Right ventricle myocardium inferior (tissue), 1 donor: ENCODE data around the gene UFM1. TPM values are rescaled to one million over a fixed set of nuclear protein-coding genes. Genes with fewer than 3 reads are reported as not detected.
"Not testable (repeated sequence)": the region's sequence is repeated elsewhere in the genome, so short reads cannot be mapped to it uniquely, and the experiment has no call there.

ENCODE experiments used
- ATAC-seq: fragments of 200-7000 bp; cut with Tn5 transposase; one replicate; pipeline ENCODE4 v1.9.1; 2020; ENCODE audit warnings: mild to moderate bottlenecking, moderate library complexity
- DNase-seq: peaks from one replicate; pipeline ENCODE4 v3.0.0; 2021; ENCODE audit errors: missing footprints
- intact Hi-C: fragments of 100-400 bp; cut with DNase I; formaldehyde crosslinking; loops from one replicate; pipeline ENCODE4 v1.11.0; 2022
- long read RNA-seq: library from polyadenylated mRNA; unstranded; transcript quantifications from one replicate; pipeline ENCODE4 v2.0.0, GENCODE V29; 2021
- total RNA-seq: library from RNA; stranded (reverse); fragmentation: NEBNext Ultra II Directional; extraction: Animal tissue kit (Norgen Biotek cat#: 25700); gene quantifications from one replicate; pipeline ENCODE4 v1.2.1, GENCODE V29; 2021
- donor health status: DM: no; HTN: yes; CAD: no; lungs with severe emphysema.

Gene UFM1
- total RNA-seq = 26.3 TPM
- long read RNA-seq, transcript UFM1-201 (6 exons, 3,138 nt) = major isoform, 16 of 26 reads
- long read RNA-seq, partial matches to known transcripts = 3 of 26 reads
- long read RNA-seq, other reads (novel, unspliced or antisense) = 6 of 26 reads

DNA sequence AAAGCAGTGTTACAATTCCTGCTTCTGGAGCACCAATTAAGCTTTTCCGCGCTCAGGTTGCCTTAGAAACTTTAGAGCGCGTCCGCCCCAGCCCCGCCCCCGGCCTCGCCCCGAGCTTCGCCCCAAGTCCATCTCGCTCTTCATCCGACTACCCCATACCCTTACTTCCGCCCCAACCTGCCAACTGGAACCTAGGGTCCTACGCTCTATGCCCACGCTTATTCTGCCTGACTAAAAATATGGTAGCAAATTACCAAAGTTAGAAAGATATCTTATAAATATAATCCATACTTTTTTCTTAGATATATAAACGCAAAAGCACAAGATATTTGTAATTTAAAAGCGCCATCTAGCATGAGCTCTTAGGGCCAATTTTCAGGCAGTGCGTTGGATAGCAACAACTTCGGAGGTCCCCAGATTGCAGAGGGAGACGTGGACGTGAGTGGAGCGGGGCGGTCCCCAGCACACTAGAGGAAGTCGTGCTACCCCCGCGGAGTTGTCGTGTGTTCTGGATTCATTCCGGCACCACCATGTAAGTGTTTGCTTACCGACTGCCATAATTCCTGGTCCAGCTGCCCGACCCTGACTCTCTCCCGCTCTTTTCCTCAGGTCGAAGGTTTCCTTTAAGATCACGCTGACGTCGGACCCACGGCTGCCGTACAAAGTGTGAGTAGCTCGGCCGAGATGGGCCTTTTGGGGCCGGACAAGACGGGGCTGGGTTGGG is at the start of gene UFM1:
Gene UFM1 (plus strand): TSS at position 462 of the 724 bp plus-strand sequence. CDS start 69 bp downstream, at position 531.
- ATAC-seq (peak; percentile 100), DNase-seq (peak; percentile 94)
- intact Hi-C loops = no loop called here

DNA sequence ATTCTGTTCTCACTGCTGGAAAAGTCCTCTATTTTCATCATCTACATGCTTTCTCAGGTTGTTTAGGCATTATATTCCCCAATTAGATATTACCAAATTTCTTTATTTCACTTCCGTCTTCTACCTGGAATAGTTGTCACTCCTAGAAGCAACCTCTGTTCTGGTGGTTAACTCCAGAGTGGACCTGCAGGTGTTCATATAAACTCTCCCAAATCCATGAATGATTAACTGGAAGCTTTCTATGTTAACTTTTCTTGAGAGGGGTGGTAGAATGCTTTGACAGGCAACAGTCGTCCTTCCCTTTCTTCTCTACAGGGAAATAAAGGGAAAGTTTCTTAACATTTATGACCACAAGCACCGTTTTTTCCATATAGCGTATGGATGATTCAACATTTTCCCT is 48.4 kb upstream of the UFM1 start:
- DNase-seq = no peak
- no peak for ATAC-seq
- intact Hi-C loops = no loop called here

DNA sequence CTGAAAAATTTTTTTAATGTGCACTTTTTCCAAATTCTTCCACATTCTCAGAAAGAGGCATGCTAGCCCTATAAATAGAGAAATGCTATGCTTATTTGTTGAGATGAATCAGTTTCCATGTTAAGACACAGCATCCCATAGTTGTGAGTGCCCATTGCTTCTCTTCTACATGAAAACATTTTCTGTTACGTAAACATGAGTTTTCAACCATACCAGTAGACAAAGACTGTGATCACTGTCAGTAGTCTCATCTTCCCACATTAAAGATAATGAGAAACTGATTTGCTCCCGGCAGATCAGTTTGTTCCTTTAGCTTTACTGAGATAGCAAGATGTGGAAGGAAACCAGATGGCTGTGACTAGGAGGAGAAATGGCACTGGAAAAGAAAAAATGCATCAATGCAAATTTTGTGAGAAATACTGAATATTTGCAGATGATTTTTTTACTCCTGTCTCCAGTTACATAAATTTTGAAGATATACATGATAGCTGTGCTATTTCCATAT is 45.8 kb upstream of the UFM1 start:
- no peak for ATAC-seq
- intact Hi-C loops = no loop called here
- no peak for DNase-seq

DNA sequence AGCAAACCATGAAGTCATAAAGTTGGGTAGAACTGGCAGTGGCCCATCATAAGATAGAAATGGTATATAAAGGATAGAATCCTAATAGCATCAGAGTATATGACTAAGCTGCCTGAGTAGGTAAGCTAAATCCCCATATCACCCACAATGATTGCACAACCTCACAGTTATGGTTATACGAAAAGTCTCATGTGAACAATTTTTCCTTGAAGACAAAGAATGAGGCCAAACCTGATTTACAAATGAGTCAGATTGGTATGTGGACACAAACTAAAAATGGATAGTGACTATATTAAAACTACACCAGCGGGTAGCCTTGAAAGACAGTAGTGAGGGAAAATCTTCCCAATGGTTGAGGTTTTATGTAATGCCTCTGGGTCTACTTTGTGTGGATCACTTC is 40.9 kb upstream of the UFM1 start:
- no peak for DNase-seq
- intact Hi-C loops = no loop called here
- no peak for ATAC-seq

GRCh38 chr13:38309397-38309796 is 40.3 kb upstream of the UFM1 start:
- DNase-seq = no peak
- intact Hi-C loops = no loop called here
- no peak for ATAC-seq

DNA sequence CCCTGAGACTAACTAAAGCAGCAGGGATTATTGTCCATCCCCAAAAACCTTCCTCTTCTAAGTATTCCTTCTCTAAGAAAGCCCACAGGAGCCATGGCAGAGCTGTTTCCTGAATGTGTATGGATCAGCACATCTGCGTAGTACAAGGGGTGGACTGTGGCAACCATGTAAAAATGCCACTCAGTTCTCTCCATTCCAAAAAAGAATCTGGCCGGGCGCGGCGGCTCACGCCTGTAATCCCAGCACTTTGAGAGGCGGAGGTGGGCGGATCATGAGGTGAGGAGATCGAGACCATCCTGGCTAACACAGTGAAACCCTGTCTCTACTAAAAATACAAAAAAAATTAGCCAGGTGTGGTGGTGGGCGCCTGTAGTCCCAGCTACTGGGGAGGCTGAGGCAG is 38.5 kb upstream of the UFM1 start:
- peak; percentile 55 for DNase-seq
- ATAC-seq, intact Hi-C loops: not testable (repeated sequence)

DNA sequence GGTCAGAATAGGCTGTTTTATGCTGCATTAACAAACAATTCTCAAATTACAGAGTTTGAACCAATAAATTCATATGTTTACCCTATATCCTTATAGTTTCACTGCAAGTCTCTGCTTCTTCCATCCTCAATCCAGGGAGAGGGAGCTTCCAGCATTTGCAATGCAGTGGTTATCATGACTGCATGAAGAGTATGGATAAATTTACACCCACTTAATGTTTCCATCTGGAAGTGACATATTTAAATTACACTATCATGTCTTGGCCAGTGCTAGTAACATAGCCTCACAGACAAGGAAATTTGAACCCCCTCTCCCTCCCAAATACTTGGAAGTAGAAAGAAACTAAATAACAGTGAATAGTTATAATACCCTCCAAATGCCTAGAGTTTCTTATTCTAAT is 33.5 kb upstream of the UFM1 start:
- intact Hi-C loops = no loop called here
- ATAC-seq = no peak
- no peak for DNase-seq

- intact Hi-C loops = no loop called here
- ATAC-seq = no peak
- DNase-seq = no peak
Measured at GRCh38 chr13:38321654-38322053, 28.0 kb upstream of the UFM1 start.

- DNase-seq (no peak), ATAC-seq (no peak)
- intact Hi-C loops = no loop called here
Measured at GRCh38 chr13:38325426-38325825, 24.2 kb upstream of the UFM1 start.

GRCh38 chr13:38328699-38329098 is 21.0 kb upstream of the UFM1 start:
- intact Hi-C loops = no loop called here
- no peak for ATAC-seq

GRCh38 chr13:38334845-38335244 is 14.8 kb upstream of the UFM1 start:
- intact Hi-C loops = no loop called here
- DNase-seq = no peak
- no peak for ATAC-seq

More at GRCh38 chr13:38328699-38329098, 21.0 kb upstream of the UFM1 start:
- no peak for DNase-seq

GRCh38 chr13:38338089-38338488 is 11.6 kb upstream of the UFM1 start:
- ATAC-seq (no peak), DNase-seq (no peak)
- intact Hi-C loops = no loop called here

- intact Hi-C loops = no loop called here
- no peak for ATAC-seq
- DNase-seq = no peak
Measured at GRCh38 chr13:38340624-38341023, 9.0 kb upstream of the UFM1 start.

- ATAC-seq (no peak), DNase-seq (no peak)
- intact Hi-C loops = no loop called here
Measured at GRCh38 chr13:38341149-38341692, 8.4 kb upstream of the UFM1 start.

- DNase-seq = no peak
- intact Hi-C loops = no loop called here
- no peak for ATAC-seq
Measured at GRCh38 chr13:38346764-38347163, 2.9 kb upstream of the UFM1 start.

DNA sequence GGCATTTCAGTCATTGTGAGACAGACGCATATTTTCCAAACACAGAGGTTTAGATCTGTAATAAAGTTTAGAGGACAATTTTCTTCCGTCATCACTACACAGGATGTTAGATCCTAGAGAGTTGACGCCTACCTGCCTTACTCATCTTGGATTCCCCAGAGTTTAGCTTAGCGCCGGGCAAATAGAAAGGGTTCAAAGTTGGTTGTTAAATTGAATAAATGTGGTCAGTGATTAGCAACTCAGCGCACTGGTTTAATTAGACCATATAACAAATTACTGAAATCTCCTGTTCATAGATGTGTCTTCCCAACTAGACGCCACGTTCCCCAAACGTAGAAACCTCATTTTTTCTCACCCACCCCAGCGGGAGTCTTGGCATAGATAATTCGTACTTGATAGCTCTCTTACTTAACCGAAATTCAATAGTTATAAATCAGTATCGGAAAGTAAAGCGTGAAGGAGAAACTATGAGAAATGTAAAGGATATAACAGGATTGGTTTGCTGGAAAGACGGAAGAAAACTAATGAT is 726 bp upstream of the UFM1 start:
- no peak for ATAC-seq
- intact Hi-C loops = no loop called here
- DNase-seq = no peak

DNA sequence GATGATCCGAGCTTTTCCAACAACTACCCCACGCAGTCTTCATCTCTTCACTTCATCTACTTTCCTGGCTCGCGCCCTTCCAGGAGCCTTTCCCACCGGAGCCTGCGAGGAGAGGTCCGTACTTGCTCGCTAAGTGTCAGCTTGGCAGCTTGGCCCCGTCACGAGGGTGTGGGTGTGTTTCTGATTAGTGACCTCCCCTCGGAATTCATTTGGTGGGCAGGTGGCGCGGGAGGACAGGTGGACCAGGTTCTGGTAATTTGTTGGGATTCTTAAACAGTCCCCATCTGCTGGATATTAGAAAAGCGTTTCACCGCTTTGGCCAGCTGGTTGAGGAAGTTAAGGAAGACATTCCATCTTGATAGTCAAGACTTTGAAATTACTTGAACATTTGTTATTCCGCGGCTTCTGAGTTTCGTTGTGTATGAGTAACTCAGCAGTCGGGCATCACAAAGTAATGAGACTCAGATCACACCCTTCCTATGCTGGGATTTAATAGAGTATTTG is 515 bp downstream of the UFM1 start:
- peak; percentile 80 for DNase-seq
- intact Hi-C loops = no loop called here
- ATAC-seq = peak; percentile 30

- DNase-seq (no peak), ATAC-seq (no peak)
- intact Hi-C loops = no loop called here
Measured at GRCh38 chr13:38355595-38356119, 6.0 kb downstream of the UFM1 start.

GRCh38 chr13:38358684-38359083 is 9.0 kb downstream of the UFM1 start:
- no peak for DNase-seq
- no peak for ATAC-seq
- intact Hi-C loops = no loop called here
